K562 (cell line): ENCODE measurements around the gene OSTF1. TPM values are rescaled to one million over a fixed set of nuclear protein-coding genes. Genes with fewer than 3 reads are reported as not detected.

Experiments used
- ATAC-seq: fragments of 200-7000 bp; cut with Tn5 transposase; 3 replicates; pipeline ENCODE4 v1.9.1; 2020; ENCODE audit warnings: moderate library complexity
- BruUV-seq: library from RNA; stranded (reverse); fragments of 400-500 nt; replicated peaks from 2 replicates; lab custom pipeline; 2021; lab: Mats Ljungman, UMichigan
- CTCF ChIA-PET: fragments of 300-600 bp; formaldehyde crosslinking; extraction: SDS; loops from one replicate; lab custom pipeline; 2021; ENCODE audit warnings: low intra/inter-chr PET ratio; lab: Yijun Ruan, JAX
- POLR2A ChIA-PET: fragments of 300-600, 350-650 bp; sonication (Branson Sonifier 250); formaldehyde crosslinking; extraction: SDS; loops from one replicate; lab custom pipeline; 2021; ENCODE audit warnings: antibody characterized with exemption, inconsistent platforms; lab: Yijun Ruan, JAX
- DNase-seq, 4 experiments: peaks; one replicate each; pipeline versions ENCODE4 v3.0.0 to v3.0.0-alpha.2; 2011 to 2018; ENCODE audit warnings: low spot score in 3 of 4, mixed read lengths in 3 of 4; ENCODE audit errors: extremely low read depth in 1 of 4
- FAIRE-seq: peaks from 2 replicates; lab custom pipeline; 2011; peaks lifted over from hg19 to GRCh38; lab: Jason Lieb, UNC
- H2AFZ ChIP-seq: 2 replicates; pipeline ENCODE4 v1.6.0; 2011; ENCODE audit warnings: low read depth, low read length, control low read depth, inconsistent platforms
- H3K27ac ChIP-seq: fragments of 200-600 bp; 3 replicates; pipeline ENCODE4 v1.8.0; 2011; ENCODE audit warnings: low read depth, mild to moderate bottlenecking, control low read depth, inconsistent platforms, low read length, moderate library complexity, mixed read lengths; ENCODE audit errors: extremely low read depth
- H3K27me3 ChIP-seq, 2 experiments: fragments of 300-600 bp in 1 of 2; 2 replicates in 1 of 2; 3 replicates in 1 of 2; pipeline versions ENCODE4 v1.6.0 to v1.8.0; 2011; ENCODE audit warnings: inconsistent platforms in 2 of 2, low read length in 2 of 2, mild to moderate bottlenecking in 1 of 2, mixed read lengths in 1 of 2, moderate library complexity in 1 of 2; ENCODE audit not compliant: control insufficient read depth in 2 of 2, insufficient read depth in 2 of 2
- H3K36me3 ChIP-seq: fragments of 300-600 bp; 3 replicates; pipeline ENCODE4 v1.8.0; 2011; ENCODE audit warnings: mild to moderate bottlenecking, low read length, inconsistent platforms; ENCODE audit not compliant: control insufficient read depth, insufficient read depth
- H3K4me1 ChIP-seq, 2 experiments: fragments of 200-600 bp in 1 of 2; replicated peaks in 1 of 2; 2 replicates in 1 of 2; 3 replicates in 1 of 2; pipeline versions ENCODE4 v1.5.1 to v1.8.0; 2011; ENCODE audit warnings: inconsistent platforms in 2 of 2, low read length in 2 of 2, mild to moderate bottlenecking in 1 of 2, mixed read lengths in 1 of 2, moderate library complexity in 1 of 2; ENCODE audit not compliant: control insufficient read depth in 2 of 2, insufficient read depth in 2 of 2
- H3K4me2 ChIP-seq: 2 replicates; pipeline ENCODE4 v1.6.1; 2011; ENCODE audit warnings: low read length, control low read depth, inconsistent platforms, mixed read lengths; ENCODE audit not compliant: insufficient read depth
- H3K4me3 ChIP-seq: fragments of 200-600 bp; sonication (generic), shearing (Covaris generic); 2 replicates; pipeline ENCODE4 v1.5.1; 2016; ENCODE audit warnings: control low read depth, inconsistent platforms
- H3K79me2 ChIP-seq: fragments of 200-600 bp; 3 replicates; pipeline ENCODE4 v1.8.0; 2011; ENCODE audit warnings: low read length, inconsistent platforms; ENCODE audit not compliant: control insufficient read depth, insufficient read depth
- H3K9ac ChIP-seq, 2 experiments: 2 replicates each; pipeline versions ENCODE4 v1.6.0 to v1.6.1; 2011; ENCODE audit warnings: low read depth in 2 of 2, low read length in 2 of 2, control low read depth in 1 of 2, inconsistent platforms in 1 of 2, mild to moderate bottlenecking in 1 of 2, mixed read lengths in 1 of 2; ENCODE audit not compliant: insufficient read depth in 1 of 2
- H3K9me1 ChIP-seq: one replicate; pipeline ENCODE4 v1.6.0; 2011; ENCODE audit warnings: inconsistent platforms, mild to moderate bottlenecking, low read length, moderate library complexity; ENCODE audit not compliant: control insufficient read depth, insufficient read depth
- H3K9me3 ChIP-seq: replicated peaks from 2 replicates; pipeline ENCODE4 v1.5.1; 2011; ENCODE audit warnings: low read depth, low read length, inconsistent platforms; ENCODE audit not compliant: control insufficient read depth, insufficient read depth
- H4K20me1 ChIP-seq: replicated peaks from 2 replicates; pipeline ENCODE4 v1.6.1; 2011; ENCODE audit warnings: low read length, inconsistent platforms, mixed read lengths; ENCODE audit not compliant: control insufficient read depth, insufficient read depth
- CBX3 ChIP-seq, 2 experiments: IDR thresholded peaks; 1 replicate in 1 of 2; 2 replicates in 1 of 2; pipeline ENCODE4 v1.6.1; 2012; ENCODE audit warnings: inconsistent platforms in 2 of 2, low read length in 2 of 2, borderline replicate concordance in 1 of 2, control low read depth in 1 of 2
- DMBX1 ChIP-seq: fragments of 250-450 bp; sonication (Bioruptor Pico); IDR thresholded peaks from 2 replicates; pipeline ENCODE4 v1.8.0; 2022; ENCODE audit warnings: inconsistent platforms, mild to moderate bottlenecking, moderate library complexity, borderline replicate concordance
- KHSRP ChIP-seq: fragments of 450-650 bp; IDR thresholded peaks from 2 replicates; pipeline ENCODE4 v1.6.1; 2017
- NCOA2 ChIP-seq, 2 experiments: fragments of 450-650 bp; IDR thresholded peaks; 2 replicates each; pipeline ENCODE4 v1.6.1; 2018; ENCODE audit warnings: mild to moderate bottlenecking in 2 of 2, moderate library complexity in 1 of 2; ENCODE audit not compliant: partially characterized antibody in 2 of 2
- POU5F1 ChIP-seq: fragments of 150-350 bp; IDR thresholded peaks from 2 replicates; pipeline ENCODE4 v1.6.1; 2014; ENCODE audit warnings: borderline replicate concordance, low read length, low read depth, mild to moderate bottlenecking; ENCODE audit not compliant: partially characterized antibody
- ZNF263 ChIP-seq: sonication (generic); formaldehyde crosslinking; IDR thresholded peaks from 2 replicates; pipeline ENCODE4 v1.8.0; 2022; ENCODE audit warnings: mild to moderate bottlenecking, missing genetic modification reagents, borderline replicate concordance
- ZNF696 ChIP-seq: fragments of 250-450 bp; sonication (Bioruptor Pico); conservative IDR thresholded peaks from 2 replicates; pipeline ENCODE4 v1.4.0; 2020; ENCODE audit warnings: mild to moderate bottlenecking, moderate library complexity
- ZNF764 ChIP-seq: fragments of 250-450 bp; sonication (Bioruptor Pico); IDR thresholded peaks from 2 replicates; pipeline ENCODE4 v1.4.0; 2020; ENCODE audit warnings: low read depth, mild to moderate bottlenecking, moderate library complexity
- ZSCAN32 ChIP-seq: fragments of 450-650 bp; formaldehyde crosslinking; IDR thresholded peaks from 2 replicates; pipeline ENCODE4 v1.4.0; 2020; ENCODE audit warnings: mild to moderate bottlenecking, moderate library complexity
- WGBS: fragments of 100-300 bp; shearing (Covaris generic); methylation state at CpG from one replicate; pipeline ENCODE4 v1.1.6; 2016; ENCODE audit warnings: low coverage, mixed read lengths; ENCODE audit not compliant: insufficient coverage; ENCODE audit errors: missing lambda C conversion rate; 5-methylcytosine and 5-hydroxymethylcytosine counted together
- in situ Hi-C: fragments of 300-500 bp; cut with MboI; formaldehyde crosslinking; loops from 4 replicates; pipeline ENCODE4 v1.15.0; 2018; ENCODE audit warnings: inconsistent platforms, mixed read lengths
- intact Hi-C: fragments of 100-400 bp; cut with micrococcal nuclease; formaldehyde crosslinking; loops from 2 replicates; pipeline ENCODE4 v1.14.2; 2022
- polyA plus RNA-seq, 8 experiments: library from polyadenylated mRNA; depleted of rRNA in 4 of 8; stranded (reverse) in 5 of 8; unstranded in 3 of 8; fragments of >200 nt; fragmentation: Nextera tagmentation in 2 of 8; fragmentation: Illumina TruSeq in 1 of 8; extraction: Ambion mirVana in 2 of 8; extraction: Trizol in 1 of 8; gene quantifications; 2 replicates each; pipeline versions ENCODE4 v1.2.1 to v1.2.3, GENCODE V29; 2011 to 2014; ENCODE audit warnings: inconsistent platforms in 1 of 8, missing spikeins in 1 of 8
- total RNA-seq, 7 experiments: library from RNA; depleted of rRNA in 6 of 7; stranded (reverse); fragments of >200 nt in 6 of 7; fragmentation: Illumina TruSeq in 2 of 7; extraction: Trizol in 2 of 7; gene quantifications; 2 replicates each; pipeline versions ENCODE4 v1.2.1 to v1.2.3, GENCODE V29; 2011 to 2021; ENCODE audit warnings: low replicate concordance in 1 of 7

OSTF1 gene
- total and polyA plus RNA-seq, 9 of the 15 experiments (the other 6 are each of a cell fraction or from before 2014, with no cell fraction given) = 15.0 to 37.3 (median 23.0) TPM

- BruUV-seq = no TSS peak
- Histone ChIP-seq H3K4me2 (no peak overlapping the region), H3K79me2 (no peaks in the 10 kb centered on the region), H2AFZ (no peak overlapping the region), H3K9me1 (no peaks in the 10 kb centered on the region), H3K36me3 (no peaks in the 10 kb centered on the region), H3K9ac (no peak overlapping the region), H3K27me3 (no peaks in the 10 kb centered on the region), H3K27ac (no peak overlapping the region), H3K4me1 (no peaks in the 10 kb centered on the region; a peak in 1 of 5 replicates), H4K20me1 (no peaks in the 10 kb centered on the region), H3K9me3 (no peaks in the 10 kb centered on the region), H3K4me3 (no peak overlapping the region)
- FAIRE-seq (no peak), DNase-seq (no peak), ATAC-seq (no peak)
- intact Hi-C loops = no loop called here
- CTCF ChIA-PET = no interaction called here
- 0% methylated on average over 2 of the region's 3 CpGs for WGBS
- in situ Hi-C loops = no loop called here
- POLR2A ChIA-PET = interaction anchor here (0.8 kb wide), 1 partner anchor 31 kb away, joined by 3 read pairs; no protein-coding TSS in a partner anchor
- TF ChIP-seq POU5F1 = no peak
Observed at GRCh38 chr9:75039009-75039408, 49.3 kb upstream of the OSTF1 start.

DNA sequence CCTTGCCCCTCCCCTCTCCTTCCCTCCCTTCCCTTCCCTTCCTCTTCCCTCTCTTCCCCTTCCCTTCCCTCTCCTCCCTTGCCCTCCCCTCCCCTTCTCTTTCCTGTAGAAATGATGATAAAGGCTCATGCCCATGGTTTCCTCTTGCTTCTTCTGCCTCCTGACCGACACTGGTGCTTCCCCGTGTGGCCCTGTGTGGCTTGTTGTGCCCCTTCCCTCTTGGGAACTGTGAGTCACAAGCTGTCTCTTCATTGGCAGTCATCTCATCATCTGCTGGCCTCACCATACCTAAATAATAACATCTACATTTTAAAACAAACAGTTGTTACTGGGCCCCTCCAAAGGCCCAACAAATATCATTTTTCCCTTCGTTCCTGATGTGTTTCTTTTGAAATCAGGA lies 48.5 kb upstream of the OSTF1 start:
- Histone ChIP-seq H3K4me1 (no peaks in the 10 kb centered on the region; a peak in 1 of 5 replicates), H2AFZ (no peak overlapping the region), H3K79me2 (no peaks in the 10 kb centered on the region), H3K9me3 (no peaks in the 10 kb centered on the region), H4K20me1 (no peaks in the 10 kb centered on the region), H3K9me1 (no peaks in the 10 kb centered on the region), H3K27ac (no peak overlapping the region), H3K4me2 (no peak overlapping the region), H3K4me3 (no peak overlapping the region), H3K9ac (no peak overlapping the region), H3K36me3 (no peaks in the 10 kb centered on the region), H3K27me3 (no peaks in the 10 kb centered on the region)
- ChIA-PET POLR2A (interaction anchor here (0.8 to 1.1 kb wide), 2 partner anchors 10 to 30 kb away, joined by 3 read pairs; no protein-coding TSS in a partner anchor), CTCF (no interaction called here)
- in situ Hi-C loops = no loop called here
- WGBS = no CpG with 5 or more reads among the region's 3 CpGs
- intact Hi-C loops = no loop called here
- FAIRE-seq = no peak
- ATAC-seq = no peak
- DNase-seq = no peak
- BruUV-seq = no TSS peak
- no peak for TF ChIP-seq ZSCAN32 (CRISPR knock-in tag)
- TF ChIP-seq CBX3 (IDR thresholded peaks at IDR 0.05; ENCODE audit: borderline replicate concordance in 1 of 2, low read length in 2 of 2) = no peak
- no peak for TF ChIP-seq ZNF263 (CRISPR knock-in tag)
- no peak for TF ChIP-seq ZNF764 (CRISPR knock-in tag)
- TF ChIP-seq KHSRP = no peak
- no peak for TF ChIP-seq ZNF696
- no peak for TF ChIP-seq NCOA2 (IDR thresholded peaks at IDR 0.05; ENCODE audit: partially characterized antibody in 2 of 2)
- TF ChIP-seq DMBX1 (CRISPR knock-in tag) = no peak
